Activated CD8-positive, alpha-beta T cell treated with anti-CD3 and anti-CD28 coated beads for 36 hours (primary cell): ENCODE data around the gene SYNDIG1L. TPM values are rescaled to one million over a fixed set of nuclear protein-coding genes. Genes with fewer than 3 reads are reported as not detected.
A peak's percentile ranks its signal among the peaks of the same experiment; 100 is the strongest.

Experiments used
- ATAC-seq: fragments of 200-7000 bp; cut with Tn5 transposase; one replicate; pipeline ENCODE4 v1.10.0; 2021; ENCODE audit warnings: mild to moderate bottlenecking, moderate library complexity
- CTCF ChIA-PET: fragments of 350-600 bp; sonication (Branson Sonifier 250); formaldehyde crosslinking; loops from one replicate; lab custom pipeline; 2021; ENCODE audit warnings: antibody characterized with exemption; lab: Charles Lee
- POLR2A ChIA-PET: fragments of 350-600 bp; sonication (Branson Sonifier 250); formaldehyde crosslinking; loops from one replicate; lab custom pipeline; 2021; ENCODE audit warnings: antibody characterized with exemption; lab: Charles Lee
- DNase-seq: peaks from one replicate; pipeline ENCODE4 v3.0.0-alpha.2; 2020
- H3K27ac Mint-ChIP-seq: one replicate; pipeline ENCODE4 v1.8.0; 2021; ENCODE audit warnings: mild to moderate bottlenecking, mixed read lengths
- H3K27me3 Mint-ChIP-seq: one replicate; pipeline ENCODE4 v1.8.0; 2021; ENCODE audit warnings: mixed read lengths
- H3K36me3 Mint-ChIP-seq: one replicate; pipeline ENCODE4 v1.8.0; 2021; ENCODE audit warnings: low read depth, mixed read lengths
- H3K4me1 Mint-ChIP-seq: one replicate; pipeline ENCODE4 v1.8.0; 2021; ENCODE audit warnings: low read depth, mixed read lengths
- H3K4me3 Mint-ChIP-seq: one replicate; pipeline ENCODE4 v1.8.0; 2021; ENCODE audit warnings: mild to moderate bottlenecking, moderate library complexity, mixed read lengths
- H3K9me3 Mint-ChIP-seq: one replicate; pipeline ENCODE4 v1.8.0; 2021; ENCODE audit warnings: mixed read lengths
- intact Hi-C: fragments of 100-400 bp; cut with micrococcal nuclease; formaldehyde crosslinking; loops from one replicate; pipeline ENCODE4 v1.10.0; 2022
- total RNA-seq, 2 experiments: library from RNA; stranded (reverse); gene quantifications; one replicate each; pipeline ENCODE4 v1.2.3, GENCODE V29; 2021
- TF ChIP-seq, protein P1 (sequence below): fragments of 200-600 bp; IDR thresholded peaks from one replicate; pipeline ENCODE4 v1.8.0; 2022; ENCODE audit warnings: antibody characterized with exemption, mild to moderate bottlenecking

SYNDIG1L gene
- total RNA-seq, 2 experiments from 2014 or later = not detected

DNA sequence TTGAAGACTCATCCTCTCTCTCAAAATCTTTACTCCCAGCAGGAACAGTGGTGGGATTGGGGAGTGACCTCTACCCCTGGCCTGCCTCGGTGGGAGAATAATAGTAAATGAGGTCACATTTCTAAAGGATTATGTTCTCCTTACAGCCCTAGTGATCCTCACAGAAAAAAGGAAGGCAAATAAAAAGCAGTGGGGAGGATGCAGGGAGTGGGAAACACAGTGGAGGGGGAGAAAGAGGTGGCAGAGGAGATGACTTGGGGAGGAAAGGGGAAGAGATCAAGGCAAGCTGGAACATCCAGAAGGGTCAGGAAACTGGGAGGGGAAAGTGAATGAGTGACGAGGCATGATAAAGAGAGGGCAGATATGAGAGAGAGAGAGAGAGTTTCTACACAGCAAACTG, 8.3 kb upstream of the SYNDIG1L start:
- H3K27me3 Mint-ChIP-seq = peaks cover 24% of the 10 kb centered on the region
- POLR2A ChIA-PET = interaction anchor here (1.0 kb wide), 1 partner anchor 9 kb away, joined by 4 read pairs; no protein-coding TSS in a partner anchor
- no peaks in the 10 kb centered on the region for H3K36me3 Mint-ChIP-seq
- H3K4me3 Mint-ChIP-seq = no peak overlapping the region
- ATAC-seq (no peak), DNase-seq (no peak)
- intact Hi-C loops = no loop called here
- no peaks in the 10 kb centered on the region for H3K9me3 Mint-ChIP-seq
- H3K27ac Mint-ChIP-seq = no peak overlapping the region
- no peaks in the 10 kb centered on the region for H3K4me1 Mint-ChIP-seq
- TF ChIP-seq, protein P1, sequence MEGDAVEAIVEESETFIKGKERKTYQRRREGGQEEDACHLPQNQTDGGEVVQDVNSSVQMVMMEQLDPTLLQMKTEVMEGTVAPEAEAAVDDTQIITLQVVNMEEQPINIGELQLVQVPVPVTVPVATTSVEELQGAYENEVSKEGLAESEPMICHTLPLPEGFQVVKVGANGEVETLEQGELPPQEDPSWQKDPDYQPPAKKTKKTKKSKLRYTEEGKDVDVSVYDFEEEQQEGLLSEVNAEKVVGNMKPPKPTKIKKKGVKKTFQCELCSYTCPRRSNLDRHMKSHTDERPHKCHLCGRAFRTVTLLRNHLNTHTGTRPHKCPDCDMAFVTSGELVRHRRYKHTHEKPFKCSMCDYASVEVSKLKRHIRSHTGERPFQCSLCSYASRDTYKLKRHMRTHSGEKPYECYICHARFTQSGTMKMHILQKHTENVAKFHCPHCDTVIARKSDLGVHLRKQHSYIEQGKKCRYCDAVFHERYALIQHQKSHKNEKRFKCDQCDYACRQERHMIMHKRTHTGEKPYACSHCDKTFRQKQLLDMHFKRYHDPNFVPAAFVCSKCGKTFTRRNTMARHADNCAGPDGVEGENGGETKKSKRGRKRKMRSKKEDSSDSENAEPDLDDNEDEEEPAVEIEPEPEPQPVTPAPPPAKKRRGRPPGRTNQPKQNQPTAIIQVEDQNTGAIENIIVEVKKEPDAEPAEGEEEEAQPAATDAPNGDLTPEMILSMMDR = no peak
- CTCF ChIA-PET = no interaction called here

DNA sequence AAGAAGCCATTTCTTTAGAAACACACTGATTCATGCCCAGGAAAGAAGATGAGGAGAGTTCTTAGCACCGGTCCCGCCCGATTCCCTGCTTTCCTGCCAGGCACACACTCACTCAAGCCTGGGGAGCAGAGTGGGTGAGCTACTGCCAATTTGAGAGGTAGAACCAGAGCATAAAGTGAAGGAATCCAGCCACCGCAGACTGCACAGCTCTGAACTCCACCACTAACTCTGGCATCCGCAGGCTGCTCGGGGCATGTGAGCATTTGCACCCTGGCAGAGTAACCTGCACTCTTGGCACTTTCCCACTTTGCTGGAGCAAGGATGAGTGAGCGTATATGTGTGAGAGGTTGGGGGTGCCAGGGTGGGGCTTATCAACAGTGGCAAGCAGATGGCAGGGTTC, 4.0 kb upstream of the SYNDIG1L start:
- POLR2A ChIA-PET = no interaction called here
- H3K36me3 Mint-ChIP-seq = no peaks in the 10 kb centered on the region
- intact Hi-C loops = no loop called here
- H3K27ac Mint-ChIP-seq = no peak overlapping the region
- TF ChIP-seq, protein P1 = no peak
- ATAC-seq (no peak), DNase-seq (no peak)
- H3K27me3 Mint-ChIP-seq = peaks cover 29% of the 10 kb centered on the region
- H3K4me1 Mint-ChIP-seq = peaks cover 2% of the 10 kb centered on the region
- CTCF ChIA-PET = no interaction called here
- H3K4me3 Mint-ChIP-seq = no peak overlapping the region
- H3K9me3 Mint-ChIP-seq = no peaks in the 10 kb centered on the region

DNA sequence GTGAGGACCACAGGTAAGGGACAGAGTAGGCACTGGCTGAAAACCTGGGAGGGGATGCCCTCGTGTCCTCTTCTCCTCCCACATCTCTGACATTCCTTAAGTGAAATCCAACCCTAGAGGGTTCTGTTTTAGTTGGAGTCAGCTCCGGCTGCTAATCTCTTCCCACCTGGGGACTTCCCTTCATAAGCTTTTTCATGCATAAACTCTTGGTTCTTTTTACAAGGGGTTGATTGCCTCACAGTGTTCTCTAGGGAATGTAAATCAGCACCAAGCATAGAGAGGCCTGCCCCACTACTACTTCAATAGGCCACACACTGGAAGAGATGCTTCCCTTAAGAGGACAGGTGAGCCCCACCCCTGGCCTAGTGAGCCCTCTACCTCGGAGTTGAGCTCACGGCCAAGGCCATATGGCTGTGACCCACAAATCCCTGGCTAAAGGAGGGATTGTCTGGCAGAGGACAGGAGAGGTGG, 3.2 kb upstream of the SYNDIG1L start:
- peaks cover 34% of the 10 kb centered on the region for H3K27me3 Mint-ChIP-seq

DNA sequence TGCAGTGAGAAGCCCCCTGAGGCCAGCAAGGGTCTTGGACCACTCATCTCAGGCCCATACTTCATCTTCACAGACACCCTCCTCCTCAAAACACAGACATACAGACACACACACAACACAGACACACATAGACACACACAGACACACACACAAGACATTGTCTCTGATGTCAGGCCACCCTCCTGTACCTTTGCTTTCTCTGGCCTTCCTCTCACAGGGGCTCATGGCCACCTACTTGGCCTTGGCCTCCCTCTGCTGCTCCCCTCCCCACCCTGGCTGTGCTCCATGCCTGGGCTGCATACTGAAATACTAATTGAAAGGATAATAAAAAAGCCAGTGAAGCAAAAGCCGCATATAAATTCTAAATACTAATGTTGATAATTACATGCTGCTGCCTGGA, 1.6 kb upstream of the SYNDIG1L start:
- ChIA-PET POLR2A (no interaction called here), CTCF (no interaction called here)
- Mint-ChIP-seq H3K27ac (no peak overlapping the region), H3K9me3 (no peaks in the 10 kb centered on the region), H3K36me3 (no peaks in the 10 kb centered on the region), H3K4me1 (peaks cover 2% of the 10 kb centered on the region), H3K27me3 (peaks cover 36% of the 10 kb centered on the region), H3K4me3 (no peak overlapping the region)
- DNase-seq = no peak
- TF ChIP-seq, protein P1 = no peak
- intact Hi-C loops = no loop called here
- ATAC-seq = no peak

More for the DNA sequence above, 3.2 kb upstream of the SYNDIG1L start:
- H3K4me3 Mint-ChIP-seq = no peak overlapping the region
- ChIA-PET POLR2A (no interaction called here), CTCF (no interaction called here)
- H3K27ac Mint-ChIP-seq = no peak overlapping the region
- H3K9me3 Mint-ChIP-seq = no peaks in the 10 kb centered on the region
- peaks cover 2% of the 10 kb centered on the region for H3K4me1 Mint-ChIP-seq
- intact Hi-C loops = no loop called here
- TF ChIP-seq, protein P1 = no peak
- no peak for ATAC-seq
- no peak for DNase-seq
- H3K36me3 Mint-ChIP-seq = no peaks in the 10 kb centered on the region

DNA sequence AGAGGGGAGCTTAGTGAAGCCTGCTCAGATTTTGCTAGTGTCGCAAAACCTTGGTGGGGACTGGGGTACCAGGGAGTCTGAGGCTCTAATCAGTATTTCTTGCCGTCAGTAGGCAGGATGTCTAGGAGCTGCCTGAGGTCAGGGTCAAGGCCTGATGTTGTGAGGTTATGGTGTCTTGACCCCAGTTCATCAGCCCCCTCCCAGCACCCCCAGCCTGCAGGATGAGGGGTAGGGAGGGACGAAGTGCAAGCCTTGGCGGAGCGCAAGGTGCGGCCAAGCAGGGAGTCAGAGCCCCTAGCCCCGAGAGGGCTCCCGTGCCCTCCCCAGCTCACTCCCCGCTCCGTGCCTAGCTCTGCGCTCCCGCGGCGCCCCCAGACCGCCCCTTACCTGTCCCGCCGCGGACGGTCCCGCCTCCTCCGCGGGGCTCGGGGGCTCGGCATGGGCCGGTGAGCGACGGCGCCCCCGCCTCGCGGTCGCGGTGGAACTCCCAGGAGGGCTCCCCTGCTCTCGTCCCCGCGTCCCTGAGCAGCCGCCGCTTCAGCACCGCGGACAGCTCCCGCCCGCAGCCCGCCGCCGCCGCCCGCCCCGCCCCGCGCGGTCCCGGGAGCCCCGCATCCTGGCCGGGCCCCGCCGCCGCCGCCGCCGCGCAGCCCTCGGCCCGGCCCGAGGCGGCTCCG, 347 bp downstream of the SYNDIG1L start:
- DNase-seq (peak; percentile 47), ATAC-seq (peak; percentile 89)
- no peaks in the 10 kb centered on the region for H3K36me3 Mint-ChIP-seq
- CTCF ChIA-PET = no interaction called here
- H3K4me1 Mint-ChIP-seq = peaks cover 2% of the 10 kb centered on the region
- H3K9me3 Mint-ChIP-seq = no peaks in the 10 kb centered on the region
- H3K27me3 Mint-ChIP-seq = peaks cover 40% of the 10 kb centered on the region
- no peak overlapping the region for H3K27ac Mint-ChIP-seq
- H3K4me3 Mint-ChIP-seq = no peak overlapping the region
- POLR2A ChIA-PET = interaction anchor here (0.6 kb wide), 1 partner anchor 8 kb away, joined by 4 read pairs; no protein-coding TSS in a partner anchor
- TF ChIP-seq, protein P1 = no peak
- intact Hi-C loops = no loop called here
